ENCODE measurements around the gene RADIL. TPM values are rescaled to one million over a fixed set of nuclear protein-coding genes. Genes with fewer than 3 reads are reported as not detected.

RADIL gene
- total and polyA plus RNA-seq, 2 of the 13 experiments (the other 11 are each of a cell fraction or from before 2014, with no cell fraction given): 0.05 to 0.09 TPM

GRCh38 chr7:4825081-4825480, 58.4 kb downstream of the RADIL start:
- ChIA-PET CTCF (ENCODE audit: low intra/inter-chr PET ratio, low total read pairs) (no interaction called here), POLR2A (no interaction called here)
- Histone ChIP-seq H3K9ac (ENCODE audit: insufficient read depth, low read depth, low read length) (no peak overlapping the region), H3K9me3 (ENCODE audit: low read length) (no peaks in the 10 kb centered on the region), H3K79me2 (ENCODE audit: insufficient read depth, low read length) (no peaks in the 10 kb centered on the region), H3K4me1 (ENCODE audit: insufficient read depth, low read length) (no peaks in the 10 kb centered on the region), H3K27me3 (ENCODE audit: control insufficient read depth in 1 of 2, insufficient read depth in 2 of 2, low read length in 2 of 2) (peaks cover 1 to 44% of the 10 kb centered on the region in 2 experiments; a peak in 4 of 5 replicates), H3K27ac (ENCODE audit: extremely low read length, insufficient read depth, low read length) (no peak overlapping the region), H4K20me1 (ENCODE audit: insufficient read depth, low read length) (no peaks in the 10 kb centered on the region), H3K4me2 (ENCODE audit: low read depth, low read length) (no peak overlapping the region), H2AFZ (ENCODE audit: low read length) (no peak overlapping the region), H3K4me3 (replicated peaks in 1 of 3; ENCODE audit: insufficient read depth in 1 of 3, low read depth in 2 of 3, low read length in 3 of 3) (no peak overlapping the region), H3K36me3 (replicated peaks in 1 of 2; ENCODE audit: control insufficient read depth in 1 of 2, insufficient read depth in 2 of 2, low read length in 2 of 2) (no peaks in the 10 kb centered on the region)
- intact Hi-C loops (cut with micrococcal nuclease; ENCODE audit: unreplicated experiment): no loop called here
- no TSS peak for BruUV-seq (replicated peaks)
- TF ChIP-seq ZNF44 (CRISPR knock-in tag; IDR thresholded peaks at IDR 0.05) (no peak), ARID5B (CRISPR knock-in tag; IDR thresholded peaks at IDR 0.05) (no peak), REXO4 (CRISPR knock-in tag; IDR thresholded peaks at IDR 0.05; ENCODE audit: borderline replicate concordance) (no peak), ZFY (CRISPR knock-in tag; IDR thresholded peaks at IDR 0.05) (no peak), SOX6 (IDR thresholded peaks at IDR 0.05) (no peak), SOX6 (CRISPR knock-in tag; IDR thresholded peaks at IDR 0.05) (no peak), ARID4A (CRISPR knock-in tag; IDR thresholded peaks at IDR 0.05; ENCODE audit: borderline replicate concordance) (no peak), ATF7-NPFF (CRISPR knock-in tag; IDR thresholded peaks at IDR 0.05; ENCODE audit: low read depth) (no peak), BORCS8-MEF2B (CRISPR knock-in tag; IDR thresholded peaks at IDR 0.05) (no peak), ZFP36L1 (CRISPR knock-in tag; IDR thresholded peaks at IDR 0.05) (no peak), JUN (CRISPR knock-in tag; IDR thresholded peaks at IDR 0.05) (no peak), PRPF4 (IDR thresholded peaks at IDR 0.05; ENCODE audit: low read depth, low read length, poor library complexity, severe bottlenecking) (no peak), PPARG (CRISPR knock-in tag; conservative IDR thresholded peaks at IDR 0.05) (no peak), ZNF33B (CRISPR knock-in tag; IDR thresholded peaks at IDR 0.05) (no peak), HMGXB4 (CRISPR knock-in tag; IDR thresholded peaks at IDR 0.05; ENCODE audit: borderline replicate concordance in 1 of 2, low read depth in 1 of 2) (no peak)
- FAIRE-seq (no peak), ATAC-seq (no peak), DNase-seq (ENCODE audit: low spot score) (no peak)
- in situ Hi-C loops (cut with HindIII; ENCODE audit: extremely low pct_ligation_motif_present, low pct_unique_long_range_greater_than_20kb): no loop called here
- 68% methylated on average over 15 of the region's 15 CpGs for WGBS (ENCODE audit: low lambda C conversion rate)
